ENCODE data around the gene P2RY13.

Gene P2RY13

GRCh38 chr3:151306168-151306810 is 23.1 kb downstream of the P2RY13 start:
- H3K4me3 ChIP-seq (ENCODE audit: low read length), result no peak overlapping the region
- no peak for TF ChIP-seq CTCF (conservative IDR thresholded peaks at IDR 0.05; ENCODE audit: low read length)
- DNase-seq (ENCODE audit: low read depth), result no peak

GRCh38 chr3:151305775-151306151 is 23.6 kb downstream of the P2RY13 start:
- peak overlapping the region; percentile 41; the same call in 1 of the 2 replicates for H3K4me3 ChIP-seq (ENCODE audit: low read length)
- TF ChIP-seq CTCF (conservative IDR thresholded peaks at IDR 0.05; ENCODE audit: low read length), result no peak
- DNase-seq (ENCODE audit: low read depth), result peak; percentile 56

GRCh38 chr3:151305060-151305774 is 24.1 kb downstream of the P2RY13 start:
- peak; percentile 99 for DNase-seq (ENCODE audit: low read depth)
- peak; percentile 38 for TF ChIP-seq CTCF (conservative IDR thresholded peaks at IDR 0.05; ENCODE audit: low read length)
- H3K4me3 ChIP-seq (ENCODE audit: low read length), result peak overlapping the region; percentile 41

- TF ChIP-seq CTCF (conservative IDR thresholded peaks at IDR 0.05; ENCODE audit: low read length), result no peak
- H3K4me3 ChIP-seq (ENCODE audit: low read length), result no peak overlapping the region
- no peak for DNase-seq (ENCODE audit: low read depth)
These were observed 25.6 kb downstream of the P2RY13 start for GRCh38 chr3:151303751-151304150.

GRCh38 chr3:151301787-151302186 is 27.6 kb downstream of the P2RY13 start:
- no peak overlapping the region for H3K4me3 ChIP-seq (ENCODE audit: low read length)
- TF ChIP-seq CTCF (conservative IDR thresholded peaks at IDR 0.05; ENCODE audit: low read length), result no peak

GRCh38 chr3:151300539-151300938 is 28.8 kb downstream of the P2RY13 start:
- H3K4me3 ChIP-seq (ENCODE audit: low read length), result no peak overlapping the region
- no peak for TF ChIP-seq CTCF (conservative IDR thresholded peaks at IDR 0.05; ENCODE audit: low read length)
- DNase-seq (ENCODE audit: low read depth), result no peak

More at GRCh38 chr3:151301787-151302186, 27.6 kb downstream of the P2RY13 start:
- DNase-seq (ENCODE audit: low read depth), result peak; percentile 61

GRCh38 chr3:151299006-151299405 is 30.3 kb downstream of the P2RY13 start:
- no peak overlapping the region for H3K4me3 ChIP-seq (ENCODE audit: low read length)
- no peak for DNase-seq (ENCODE audit: low read depth)
- no peak for TF ChIP-seq CTCF (conservative IDR thresholded peaks at IDR 0.05; ENCODE audit: low read length)
